OCI-LY7 (cell line): ENCODE measurements around the gene SC5D.

Source experiments
- CTCF ChIP-seq: fragments of 200-600 bp; sonication (generic); conservative IDR thresholded peaks from 2 replicates; pipeline ENCODE4 v1.5.1; 2014; ENCODE audit warnings: mild to moderate bottlenecking, antibody characterized with exemption, low read length, moderate library complexity, mixed read lengths
- EZH2phosphoT487 ChIP-seq: fragments of 200-600 bp; sonication (generic); IDR thresholded peaks from 2 replicates; pipeline ENCODE4 v1.6.1; 2018; ENCODE audit warnings: low read depth, borderline replicate concordance, mild to moderate bottlenecking, mixed run types, antibody characterized with exemption, low read length, moderate library complexity, mixed read lengths

- TF ChIP-seq CTCF (no peak), EZH2phosphoT487 (no peak)
Measured at GRCh38 chr11:121293288-121293594, 670 bp downstream of the SC5D start.
